GM23248 (cell line): Measurements from ENCODE around the gene APAF1. TPM values are rescaled to one million over a fixed set of nuclear protein-coding genes. Genes with fewer than 3 reads are reported as not detected.

Source experiments
- DNase-seq: peaks from one replicate; pipeline ENCODE4 v3.0.0-alpha.2; 2015
- H2AFZ ChIP-seq: fragments of 200-600 bp; sonication (generic); 2 replicates; pipeline ENCODE4 v1.6.1; 2016; ENCODE audit warnings: antibody characterized with exemption
- H3F3A ChIP-seq: fragments of 200-600 bp; sonication (generic); 2 replicates; pipeline ENCODE4 v1.6.1; 2016; ENCODE audit warnings: mild to moderate bottlenecking, antibody characterized with exemption, mixed run types; ENCODE audit not compliant: insufficient read depth
- H3K27ac ChIP-seq: fragments of 200-600 bp; sonication (generic); 2 replicates; pipeline ENCODE4 v1.5.1; 2016; ENCODE audit warnings: mild to moderate bottlenecking
- H3K27me3 ChIP-seq: fragments of 200-600 bp; sonication (generic); replicated peaks from 2 replicates; pipeline ENCODE4 v1.6.1; 2016; ENCODE audit warnings: mild to moderate bottlenecking; ENCODE audit not compliant: insufficient read depth
- H3K36me3 ChIP-seq: fragments of 200-600 bp; sonication (generic); 2 replicates; pipeline ENCODE4 v1.6.1; 2016; ENCODE audit warnings: low read depth, mild to moderate bottlenecking
- H3K4me1 ChIP-seq: fragments of 200-600 bp; sonication (generic); 2 replicates; pipeline ENCODE4 v1.6.1; 2016; ENCODE audit warnings: mild to moderate bottlenecking; ENCODE audit not compliant: insufficient read depth
- H3K4me2 ChIP-seq: fragments of 200-600 bp; sonication (generic); one replicate; pipeline ENCODE4 v1.6.1; 2016; ENCODE audit warnings: mild to moderate bottlenecking; ENCODE audit not compliant: unreplicated experiment
- H3K4me3 ChIP-seq: fragments of 200-600 bp; sonication (generic); 2 replicates; pipeline ENCODE4 v1.5.1; 2016; ENCODE audit warnings: mild to moderate bottlenecking
- H3K79me2 ChIP-seq: fragments of 200-600 bp; sonication (generic); 2 replicates; pipeline ENCODE4 v1.6.1; 2016; ENCODE audit warnings: mild to moderate bottlenecking; ENCODE audit not compliant: insufficient read depth
- H3K9ac ChIP-seq: fragments of 200-600 bp; sonication (generic); 2 replicates; pipeline ENCODE4 v1.6.1; 2016; ENCODE audit warnings: mild to moderate bottlenecking
- H3K9me2 ChIP-seq: fragments of 200-600 bp; sonication (generic); 2 replicates; pipeline ENCODE4 v1.6.1; 2016; ENCODE audit warnings: mixed run types, mild to moderate bottlenecking, moderate library complexity; ENCODE audit not compliant: insufficient read depth
- H3K9me3 ChIP-seq: fragments of 200-600 bp; sonication (generic); one replicate; pipeline ENCODE4 v1.6.1; 2017; ENCODE audit warnings: low read depth
- H4K20me1 ChIP-seq: fragments of 200-600 bp; sonication (generic); 2 replicates; pipeline ENCODE4 v1.6.0; 2016; ENCODE audit not compliant: insufficient read depth
- EZH2 ChIP-seq: fragments of 200-600 bp; sonication (generic); IDR thresholded peaks from 2 replicates; pipeline ENCODE4 v1.6.1; 2018; ENCODE audit warnings: antibody characterized with exemption, mild to moderate bottlenecking; ENCODE audit not compliant: insufficient read depth, poor library complexity, severe bottlenecking
- EZH2phosphoT487 ChIP-seq: fragments of 200-600 bp; sonication (generic); IDR thresholded peaks from 2 replicates; pipeline ENCODE4 v1.6.1; 2018; ENCODE audit warnings: antibody characterized with exemption, moderate library complexity, mild to moderate bottlenecking, low read depth; ENCODE audit not compliant: insufficient read depth
- WGBS, 2 experiments: methylation state at CpG; one replicate each; pipeline ENCODE4 v1.1.6; 2015 to 2017; ENCODE audit warnings: low lambda C conversion rate in 2 of 2, low coverage in 1 of 2; ENCODE audit errors: missing lambda C conversion rate in 2 of 2; 5-methylcytosine and 5-hydroxymethylcytosine counted together
- in situ Hi-C: fragments of 300-500 bp; cut with MboI; formaldehyde crosslinking; loops from 2 replicates; pipeline ENCODE4 v1.15.0; 2020
- polyA plus RNA-seq: library from polyadenylated mRNA; unstranded; fragments of >200 nt; fragmentation: Nextera tagmentation; extraction: Ambion mirVana; gene quantifications from 2 replicates; pipeline ENCODE4 v1.2.1, GENCODE V29; 2016
- total RNA-seq: library from RNA; depleted of rRNA; stranded (reverse); fragments of >200 nt; shearing (Covaris generic); gene quantifications from 2 replicates; pipeline ENCODE4 v1.2.3, GENCODE V29; 2014

Gene APAF1
- total and polyA plus RNA-seq, 2 experiments from 2014 or later = 8.3 to 24.5 TPM

DNA sequence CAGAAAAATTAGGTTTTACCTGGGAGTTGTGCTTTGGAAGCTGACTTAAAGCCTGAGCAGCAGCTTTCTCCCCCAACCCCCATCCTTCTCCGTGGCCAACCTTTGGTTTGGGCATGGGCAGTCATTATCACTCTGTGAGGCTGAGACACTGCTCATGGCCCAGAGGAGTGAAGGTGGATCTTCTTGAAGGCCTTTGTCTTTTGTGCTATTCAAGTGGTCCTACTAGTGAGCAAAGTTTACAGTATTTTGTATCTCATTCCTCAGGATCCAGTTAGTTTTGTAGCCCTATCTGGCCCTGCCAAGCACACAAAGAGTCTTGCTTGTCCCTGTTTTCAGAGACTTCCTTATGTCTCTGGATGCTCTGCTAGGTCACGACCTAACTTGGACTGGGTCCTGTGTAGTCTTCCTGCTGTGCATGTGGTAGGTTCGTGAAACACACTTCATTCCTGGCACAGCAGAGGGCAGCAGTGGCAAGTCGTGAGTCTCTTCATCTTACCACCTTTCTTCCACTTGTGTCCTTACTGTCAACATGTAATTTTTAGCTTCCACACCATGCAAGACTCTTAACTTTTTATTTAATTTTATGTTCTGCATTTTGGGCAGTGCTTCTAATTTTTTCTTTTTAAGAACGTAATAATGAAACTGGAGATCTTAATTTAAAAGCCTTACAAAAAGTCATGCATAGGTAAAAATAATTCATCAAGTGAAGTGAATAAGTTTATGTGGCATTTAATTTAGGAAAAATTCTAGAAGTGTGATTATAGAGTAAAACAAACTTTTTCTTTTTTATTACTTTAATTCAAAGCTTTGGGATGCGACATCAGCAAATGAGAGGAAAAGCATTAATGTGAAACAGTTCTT, 53.7 kb downstream of the APAF1 start:
- no peaks in the 10 kb centered on the region for H3F3A ChIP-seq
- peaks cover 25% of the 10 kb centered on the region for H3K36me3 ChIP-seq
- no peak overlapping the region for H3K4me2 ChIP-seq
- in situ Hi-C loops = no loop called here
- 0 out of 2 replicates have a peak overlapping the region, but pooled peaks have one; percentile 12 for H2AFZ ChIP-seq
- H3K9me2 ChIP-seq = no peaks in the 10 kb centered on the region
- peak; percentile 76 for DNase-seq
- H3K79me2 ChIP-seq = peaks cover 18% of the 10 kb centered on the region
- 29 to 30% methylated on average over 6 of the region's 6 CpGs for WGBS, 2 experiments
- H3K9ac ChIP-seq = no peak overlapping the region
- H3K4me3 ChIP-seq = no peak overlapping the region
- TF ChIP-seq EZH2 (no peak), EZH2phosphoT487 (no peak)
- H3K9me3 ChIP-seq = no peaks in the 10 kb centered on the region
- H3K4me1 ChIP-seq = no peaks in the 10 kb centered on the region
- H3K27ac ChIP-seq = no peak overlapping the region
- H3K27me3 ChIP-seq = no peaks in the 10 kb centered on the region
- no peaks in the 10 kb centered on the region for H4K20me1 ChIP-seq

DNA sequence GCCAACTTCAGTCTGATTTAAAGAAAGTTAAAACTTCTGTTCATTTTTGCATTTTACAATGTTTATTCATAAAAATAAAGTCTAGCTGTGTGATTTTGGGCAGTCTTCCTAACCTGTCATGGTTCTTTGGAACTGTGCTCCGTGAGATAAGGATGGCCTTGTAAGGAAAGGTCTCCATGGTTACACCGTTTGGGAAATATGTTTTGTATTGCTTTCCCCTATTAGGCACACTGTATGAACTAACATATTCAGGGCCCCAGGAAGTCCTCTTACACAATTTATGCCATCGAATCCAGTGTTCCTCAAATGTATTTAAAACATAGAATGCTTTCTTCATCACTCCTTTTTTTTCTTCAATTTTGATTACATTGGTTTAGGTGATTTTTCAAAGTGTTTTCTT, 54.5 kb downstream of the APAF1 start:
- Histone ChIP-seq H3K79me2 (peaks cover 13% of the 10 kb centered on the region), H3K27me3 (no peaks in the 10 kb centered on the region), H3K36me3 (peaks cover 21% of the 10 kb centered on the region), H3F3A (no peaks in the 10 kb centered on the region), H3K4me3 (no peak overlapping the region), H3K9me2 (no peaks in the 10 kb centered on the region), H3K4me2 (no peak overlapping the region), H2AFZ (no peak overlapping the region), H4K20me1 (no peaks in the 10 kb centered on the region), H3K9me3 (no peaks in the 10 kb centered on the region), H3K4me1 (no peaks in the 10 kb centered on the region), H3K9ac (no peak overlapping the region), H3K27ac (no peak overlapping the region)
- no peak for TF ChIP-seq EZH2
- in situ Hi-C loops = no loop called here
- WGBS, 2 experiments = 67 to 78% methylated on average over 3 of the region's 3 CpGs
- peak; percentile 3 for DNase-seq

GRCh38 chr12:98701166-98701565, 56.1 kb downstream of the APAF1 start:
- WGBS, 2 experiments = 6 to 17% methylated on average over 1 of the region's 1 CpG
- Histone ChIP-seq H3K9me2 (no peaks in the 10 kb centered on the region), H3K9ac (no peak overlapping the region), H3K36me3 (peaks cover 26% of the 10 kb centered on the region), H3K27me3 (no peaks in the 10 kb centered on the region), H3K27ac (no peak overlapping the region), H3K9me3 (no peaks in the 10 kb centered on the region), H4K20me1 (no peaks in the 10 kb centered on the region), H2AFZ (no peak overlapping the region), H3K4me1 (no peaks in the 10 kb centered on the region), H3K79me2 (no peaks in the 10 kb centered on the region), H3K4me3 (no peak overlapping the region), H3K4me2 (no peak overlapping the region), H3F3A (no peaks in the 10 kb centered on the region)
- in situ Hi-C loops = no loop called here
- TF ChIP-seq EZH2 (no peak), EZH2phosphoT487 (no peak)
- no peak for DNase-seq

DNA sequence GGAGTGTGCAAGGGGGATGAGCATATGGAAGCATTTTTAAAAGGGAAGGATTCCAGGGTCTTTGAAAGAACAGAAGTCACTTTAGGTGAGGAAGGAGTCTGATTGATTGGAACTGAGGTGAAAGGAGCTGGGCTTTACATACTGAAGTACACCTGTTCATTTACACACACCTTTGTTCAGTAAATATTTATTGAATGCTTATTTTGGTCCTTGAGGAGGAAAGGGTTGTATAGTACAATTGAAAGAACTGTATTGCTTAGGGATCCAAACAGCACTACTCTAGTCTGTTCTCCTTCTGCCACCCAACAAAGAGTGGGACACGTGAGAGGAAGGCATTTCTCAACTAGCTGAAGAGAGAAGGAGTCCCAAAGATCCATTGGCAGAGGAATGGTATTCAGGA, 63.9 kb downstream of the APAF1 start:
- H3F3A ChIP-seq = no peaks in the 10 kb centered on the region
- H3K4me3 ChIP-seq = no peak overlapping the region
- H3K9ac ChIP-seq = no peak overlapping the region
- no peaks in the 10 kb centered on the region for H4K20me1 ChIP-seq
- no peak overlapping the region for H2AFZ ChIP-seq
- no peak for TF ChIP-seq EZH2
- no peak for TF ChIP-seq EZH2phosphoT487
- no peaks in the 10 kb centered on the region for H3K79me2 ChIP-seq
- in situ Hi-C loops = no loop called here
- H3K9me2 ChIP-seq = no peaks in the 10 kb centered on the region
- H3K4me2 ChIP-seq = no peak overlapping the region
- H3K9me3 ChIP-seq = no peaks in the 10 kb centered on the region
- H3K4me1 ChIP-seq = no peaks in the 10 kb centered on the region
- DNase-seq = no peak
- 96 to 100% methylated on average over 1 of the region's 1 CpG for WGBS, 2 experiments
- H3K27me3 ChIP-seq = no peaks in the 10 kb centered on the region
- H3K27ac ChIP-seq = no peak overlapping the region
- peaks cover 32% of the 10 kb centered on the region for H3K36me3 ChIP-seq
